Thymus (tissue), 11 donors: ENCODE data around the gene S100P. TPM values are rescaled to one million over a fixed set of nuclear protein-coding genes. Genes with fewer than 3 reads are reported as not detected.

Experiments used
- DNase-seq, 9 donors: peaks; one replicate each; pipeline ENCODE4 v3.0.0-alpha.2; 2013; ENCODE audit warnings: low spot score in 9 of 9, low read depth in 6 of 9, missing footprints in 1 of 9
- H3K27ac ChIP-seq, 2 donors: one replicate each; pipeline ENCODE4 v1.5.1; 2013; ENCODE audit warnings: control low read depth in 1 of 2, low read depth in 1 of 2, low read length in 1 of 2, mild to moderate bottlenecking in 1 of 2, moderate library complexity in 1 of 2
- H3K27me3 ChIP-seq, 2 donors: one replicate each; pipeline ENCODE4 v1.5.1; 2013; ENCODE audit warnings: low read length in 1 of 2; ENCODE audit not compliant: control insufficient read depth in 2 of 2, insufficient read depth in 1 of 2
- H3K36me3 ChIP-seq, 2 donors: one replicate each; pipeline ENCODE4 v1.5.1; 2013; ENCODE audit warnings: low read length in 1 of 2, mild to moderate bottlenecking in 1 of 2, moderate library complexity in 1 of 2; ENCODE audit not compliant: control insufficient read depth in 2 of 2, insufficient read depth in 2 of 2
- H3K4me1 ChIP-seq, 2 donors: one replicate each; pipeline ENCODE4 v1.5.1; 2013; ENCODE audit warnings: low read length in 2 of 2; ENCODE audit not compliant: control insufficient read depth in 2 of 2, insufficient read depth in 2 of 2
- H3K4me3 ChIP-seq, 2 donors: one replicate each; pipeline ENCODE4 v1.5.1; 2013; ENCODE audit warnings: low read length in 2 of 2, control low read depth in 1 of 2, mild to moderate bottlenecking in 1 of 2
- H3K9me3 ChIP-seq, 2 donors: one replicate each; pipeline ENCODE4 v1.5.1; 2013; ENCODE audit warnings: low read length in 1 of 2, mild to moderate bottlenecking in 1 of 2; ENCODE audit not compliant: control insufficient read depth in 2 of 2, insufficient read depth in 1 of 2
- WGBS: extraction: QIAGEN DNeasy Blood & Tissue Kit; methylation state at CpG from one replicate; pipeline ENCODE4 v1.1.7; 2013; 5-methylcytosine and 5-hydroxymethylcytosine counted together
- polyA plus RNA-seq: library from polyadenylated mRNA; stranded (reverse); fragments of 200-250 nt; gene quantifications from one replicate; pipeline ENCODE4 v1.2.3, GENCODE V29; 2013
- total RNA-seq: library from RNA; stranded (reverse); fragments of 120-200 nt; gene quantifications from one replicate; pipeline ENCODE4 v1.2.4, GENCODE V29; 2013
- donor health status: healthy.

S100P gene
- total and polyA plus RNA-seq, 2 donors, result 9.7 to 32.8 TPM

DNA sequence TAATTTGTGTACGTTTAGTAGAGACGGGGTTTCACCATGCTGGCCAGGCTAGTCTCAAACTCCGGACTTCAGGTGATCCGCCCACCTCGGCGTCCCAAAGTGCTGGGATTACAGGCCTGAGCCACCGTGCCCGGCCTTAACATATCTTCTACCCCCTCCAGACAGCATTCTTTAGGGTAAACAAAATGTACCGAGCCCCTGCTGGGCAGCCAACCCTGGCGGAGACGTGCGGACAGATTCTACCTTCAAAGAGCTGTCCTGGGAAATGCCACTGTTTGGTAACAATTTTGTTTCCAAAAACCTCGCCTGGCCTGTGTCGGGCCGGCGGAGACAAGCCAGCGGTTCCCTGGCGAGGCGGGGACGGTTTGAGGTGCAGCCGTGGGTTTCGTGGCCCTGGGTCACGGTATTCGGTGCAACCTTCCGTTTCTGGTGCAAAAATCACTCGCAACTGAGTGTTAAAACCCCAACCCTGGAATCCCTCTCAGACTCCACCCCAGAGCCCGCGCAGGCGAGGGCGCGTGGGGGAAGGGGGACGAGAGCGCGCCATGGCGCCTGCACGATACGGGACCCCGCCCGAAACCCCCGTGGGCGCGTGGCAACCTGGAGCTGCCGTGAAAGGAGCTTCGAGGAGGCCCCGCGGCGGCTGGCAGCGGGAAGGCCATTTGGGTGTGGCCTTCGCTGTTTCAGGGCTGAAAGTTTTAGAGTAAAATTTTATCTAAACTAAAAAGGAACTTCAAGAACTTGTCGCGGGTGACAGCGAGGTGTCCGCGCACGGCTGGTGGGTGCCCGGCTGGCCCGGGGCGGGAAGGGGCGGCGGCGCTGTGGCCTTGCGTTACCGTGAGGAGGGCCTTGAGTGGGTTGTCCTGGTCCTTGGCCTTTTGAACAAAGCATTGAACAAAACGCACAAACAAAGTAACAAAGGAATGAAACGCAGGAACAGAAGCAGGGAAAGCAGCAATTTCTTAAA lies 36.2 kb upstream of the S100P start:
- no peaks in the 10 kb centered on the region for H3K36me3 ChIP-seq
- no peak overlapping the region for H3K27ac ChIP-seq
- peaks cover 0 to 5% of the 10 kb centered on the region in 2 donors for H3K4me1 ChIP-seq
- no peak overlapping the region for H3K4me3 ChIP-seq
- H3K9me3 ChIP-seq, result peaks cover 0 to 1% of the 10 kb centered on the region in 2 donors
- no peak for DNase-seq
- peaks cover 31 to 61% of the 10 kb centered on the region in 2 donors for H3K27me3 ChIP-seq
- WGBS, result 74% methylated on average over 65 of the region's 65 CpGs

GRCh38 chr4:6658209-6658595 lies 35.5 kb upstream of the S100P start:
- Histone ChIP-seq H3K27ac (no peak overlapping the region), H3K4me1 (peaks cover 0 to 5% of the 10 kb centered on the region in 2 donors), H3K36me3 (no peaks in the 10 kb centered on the region), H3K4me3 (no peak overlapping the region), H3K27me3 (peaks cover 38 to 68% of the 10 kb centered on the region in 2 donors), H3K9me3 (peaks cover 0 to 1% of the 10 kb centered on the region in 2 donors)
- 89% methylated on average over 7 of the region's 7 CpGs for WGBS
- no peak for DNase-seq

DNA sequence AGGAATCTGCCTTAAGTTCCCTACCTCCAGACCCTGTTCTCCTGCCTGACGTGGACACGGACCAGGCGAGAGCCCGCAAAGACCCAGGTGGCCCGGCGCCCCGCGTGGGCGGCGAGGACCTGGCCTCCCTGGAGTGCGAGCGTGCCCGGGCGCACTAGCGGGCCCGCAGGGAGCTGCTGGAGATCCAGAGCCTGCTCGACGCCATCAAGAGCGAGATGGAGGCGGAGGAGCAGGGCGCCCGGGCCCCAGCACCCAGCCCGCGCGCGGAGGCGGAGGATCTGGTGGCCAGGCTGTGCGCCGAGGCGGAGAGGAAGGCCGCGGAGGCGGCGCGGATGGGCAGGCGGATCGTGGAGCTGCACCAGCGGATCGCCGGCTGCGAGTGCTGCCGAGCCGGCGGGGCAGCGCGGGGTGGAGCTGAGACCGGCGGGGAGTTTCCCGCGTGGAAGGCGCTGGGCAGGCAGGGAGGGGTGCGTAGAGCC lies 35.0 kb upstream of the S100P start:
- peaks cover 42 to 72% of the 10 kb centered on the region in 2 donors for H3K27me3 ChIP-seq
- H3K9me3 ChIP-seq, result peaks cover 0 to 1% of the 10 kb centered on the region in 2 donors
- H3K36me3 ChIP-seq, result no peaks in the 10 kb centered on the region
- peaks cover 0 to 5% of the 10 kb centered on the region in 2 donors for H3K4me1 ChIP-seq
- 14% methylated on average over 52 of the region's 52 CpGs for WGBS
- DNase-seq, result no peak
- H3K27ac ChIP-seq, result peak overlapping the region in 1 of 2 donors; percentile 18
- peak overlapping the region in 1 of 2 donors; percentile 27 for H3K4me3 ChIP-seq

DNA sequence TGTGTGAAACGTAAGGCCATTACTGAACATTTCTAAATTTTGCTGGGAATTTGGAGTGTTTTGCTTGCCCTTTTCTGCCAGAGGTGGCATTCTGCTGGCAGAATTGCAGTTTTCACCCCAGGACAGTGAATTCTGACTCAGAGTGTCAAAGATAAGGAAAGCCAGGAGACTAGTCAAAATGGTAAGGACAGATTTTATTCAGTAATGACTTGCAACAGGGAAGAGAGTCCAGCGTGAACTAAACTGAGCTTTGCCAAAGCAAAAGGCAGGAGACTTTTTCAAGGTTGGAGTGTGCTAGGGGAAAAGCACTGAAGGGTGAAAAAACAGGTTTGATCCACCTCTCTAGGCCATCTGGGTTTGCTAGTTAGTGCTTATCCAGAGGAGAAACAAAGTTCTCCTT lies 33.8 kb upstream of the S100P start:
- Histone ChIP-seq H3K36me3 (no peaks in the 10 kb centered on the region), H3K27ac (no peak overlapping the region), H3K4me1 (peaks cover 0 to 5% of the 10 kb centered on the region in 2 donors), H3K9me3 (peaks cover 0 to 1% of the 10 kb centered on the region in 2 donors), H3K27me3 (peaks cover 50 to 85% of the 10 kb centered on the region in 2 donors), H3K4me3 (no peak overlapping the region)
- 72% methylated on average over 2 of the region's 2 CpGs for WGBS
- DNase-seq, result no peak

- H3K4me3 ChIP-seq, result no peak overlapping the region
- peaks cover 0 to 1% of the 10 kb centered on the region in 2 donors for H3K9me3 ChIP-seq
- WGBS, result 98% methylated on average over 3 of the region's 3 CpGs
- peaks cover 0 to 5% of the 10 kb centered on the region in 2 donors for H3K4me1 ChIP-seq
- H3K27me3 ChIP-seq, result peaks cover 50 to 90% of the 10 kb centered on the region in 2 donors
- no peak for DNase-seq
- H3K36me3 ChIP-seq, result no peaks in the 10 kb centered on the region
- no peak overlapping the region for H3K27ac ChIP-seq
Observed at GRCh38 chr4:6660430-6660829, 33.2 kb upstream of the S100P start.

- 97% methylated on average over 3 of the region's 3 CpGs for WGBS
- no peak for DNase-seq
- Histone ChIP-seq H3K27ac (no peak overlapping the region), H3K4me1 (peaks cover 0 to 5% of the 10 kb centered on the region in 2 donors), H3K4me3 (no peak overlapping the region), H3K9me3 (peaks cover 0 to 1% of the 10 kb centered on the region in 2 donors), H3K27me3 (peaks cover 48 to 86% of the 10 kb centered on the region in 2 donors), H3K36me3 (no peaks in the 10 kb centered on the region)
Observed at GRCh38 chr4:6662591-6662990, 31.1 kb upstream of the S100P start.

GRCh38 chr4:6663596-6664393 lies 29.9 kb upstream of the S100P start:
- Histone ChIP-seq H3K27ac (no peak overlapping the region), H3K36me3 (no peaks in the 10 kb centered on the region), H3K27me3 (peaks cover 36 to 74% of the 10 kb centered on the region in 2 donors), H3K9me3 (peaks cover 0 to under 1% of the 10 kb centered on the region in 2 donors), H3K4me3 (no peak overlapping the region), H3K4me1 (peaks cover 0 to 5% of the 10 kb centered on the region in 2 donors)
- DNase-seq, result no peak
- 23% methylated on average over 55 of the region's 55 CpGs for WGBS

DNA sequence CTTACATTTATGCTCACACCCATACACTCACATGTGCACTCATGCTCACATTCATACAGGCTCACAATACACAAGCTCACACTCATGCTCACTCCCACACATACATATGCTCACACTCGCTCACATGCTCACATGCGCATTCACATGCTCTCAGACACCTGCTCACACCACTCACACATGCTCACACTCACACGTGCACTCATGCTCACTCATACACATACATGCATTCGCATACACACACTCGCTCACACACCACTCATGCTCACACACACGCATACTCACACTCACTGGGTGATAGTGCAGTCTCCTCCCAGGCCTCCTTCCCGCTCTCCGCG lies 28.4 kb upstream of the S100P start:
- Histone ChIP-seq H3K36me3 (no peaks in the 10 kb centered on the region), H3K9me3 (no peaks in the 10 kb centered on the region), H3K4me3 (no peak overlapping the region), H3K27me3 (peaks cover 28 to 59% of the 10 kb centered on the region in 2 donors), H3K4me1 (no peaks in the 10 kb centered on the region), H3K27ac (no peak overlapping the region)
- no peak for DNase-seq
- WGBS, result 98% methylated on average over 9 of the region's 9 CpGs

DNA sequence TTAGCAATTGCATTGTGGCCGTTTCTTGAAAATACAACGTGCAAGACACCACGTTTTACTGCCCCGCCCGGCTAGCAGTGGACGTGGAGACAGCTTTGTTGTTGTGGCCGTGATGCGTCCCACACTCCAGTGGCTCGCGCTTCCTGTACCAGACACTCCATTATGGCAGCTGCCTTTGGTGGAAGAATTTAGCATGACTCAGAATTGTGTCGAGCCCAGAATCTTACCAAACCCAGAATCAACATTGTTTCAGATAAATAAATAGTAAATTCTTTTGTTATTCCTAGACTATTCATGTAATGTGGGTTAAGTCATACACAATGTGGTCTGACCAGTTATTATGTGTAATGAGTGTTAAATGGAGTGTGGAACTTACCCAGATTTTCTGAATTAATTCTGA lies 25.3 kb upstream of the S100P start:
- no peaks in the 10 kb centered on the region for H3K36me3 ChIP-seq
- H3K4me1 ChIP-seq, result no peaks in the 10 kb centered on the region
- DNase-seq, result no peak
- peaks cover 11 to 28% of the 10 kb centered on the region in 2 donors for H3K27me3 ChIP-seq
- H3K4me3 ChIP-seq, result no peak overlapping the region
- 97% methylated on average over 11 of the region's 11 CpGs for WGBS
- no peaks in the 10 kb centered on the region for H3K9me3 ChIP-seq
- H3K27ac ChIP-seq, result no peak overlapping the region
